DND-41 (cell line): ENCODE data around the gene PDC.
"Not testable (repeated sequence)": the region's sequence is repeated elsewhere in the genome, so short reads cannot be mapped to it uniquely, and the experiment has no call there.

Experiments
- ATAC-seq: fragments of 200-7000 bp; cut with Tn5 transposase; 3 replicates; pipeline ENCODE4 v1.9.1; 2021; ENCODE audit warnings: low read depth; ENCODE audit not compliant: insufficient read depth
- DNase-seq: peaks from one replicate; pipeline ENCODE4 v3.0.0-alpha.2; 2020
- H2AFZ ChIP-seq: 2 replicates; pipeline ENCODE4 v1.6.0; 2012; ENCODE audit warnings: low read depth, low read length
- H3K27ac ChIP-seq: 2 replicates; pipeline ENCODE4 v1.5.1; 2012; ENCODE audit warnings: low read length, inconsistent platforms
- H3K27me3 ChIP-seq: fragments of 200-600 bp; sonication (generic); 2 replicates; pipeline ENCODE4 v1.6.0; 2012; ENCODE audit warnings: low read length, mild to moderate bottlenecking, inconsistent platforms; ENCODE audit not compliant: insufficient read depth, poor library complexity
- H3K36me3 ChIP-seq: 2 replicates; pipeline ENCODE4 v1.5.1; 2012; ENCODE audit warnings: low read length, inconsistent platforms; ENCODE audit not compliant: insufficient read depth
- H3K4me1 ChIP-seq: 2 replicates; pipeline ENCODE4 v1.5.1; 2012; ENCODE audit warnings: mild to moderate bottlenecking, low read length; ENCODE audit not compliant: insufficient read depth
- H3K4me2 ChIP-seq: 2 replicates; pipeline ENCODE4 v1.6.0; 2012; ENCODE audit warnings: mild to moderate bottlenecking, moderate library complexity, low read length, inconsistent platforms; ENCODE audit not compliant: insufficient read depth
- H3K4me3 ChIP-seq, 2 experiments: fragments of 200-600 bp in 1 of 2; shearing (Covaris generic) in 1 of 2; 2 replicates each; pipeline ENCODE4 v1.5.1; 2012 to 2016; ENCODE audit warnings: inconsistent platforms in 2 of 2, low read length in 2 of 2, mild to moderate bottlenecking in 2 of 2, low read depth in 1 of 2, moderate library complexity in 1 of 2
- H3K79me2 ChIP-seq: 2 replicates; pipeline ENCODE4 v1.6.0; 2012; ENCODE audit warnings: low read length, inconsistent platforms; ENCODE audit not compliant: insufficient read depth
- H3K9ac ChIP-seq: 2 replicates; pipeline ENCODE4 v1.6.0; 2012; ENCODE audit warnings: low read depth, mild to moderate bottlenecking, inconsistent platforms, low read length, moderate library complexity
- H3K9me3 ChIP-seq: 2 replicates; pipeline ENCODE4 v1.5.1; 2012; ENCODE audit warnings: low read length, moderate library complexity, mild to moderate bottlenecking, inconsistent platforms; ENCODE audit not compliant: insufficient read depth, severe bottlenecking
- H4K20me1 ChIP-seq: 2 replicates; pipeline ENCODE4 v1.6.0; 2012; ENCODE audit warnings: low read length; ENCODE audit not compliant: insufficient read depth
- EZH2 ChIP-seq: IDR thresholded peaks from 3 replicates; pipeline ENCODE4 v1.6.1; 2012; ENCODE audit warnings: borderline replicate concordance, low read depth, mild to moderate bottlenecking, moderate library complexity, low read length, inconsistent platforms; ENCODE audit not compliant: severe bottlenecking
- TF ChIP-seq, protein P1 (sequence below): IDR thresholded peaks from 2 replicates; pipeline ENCODE4 v1.5.1; 2012; ENCODE audit warnings: borderline replicate concordance, low read length, moderate library complexity, mild to moderate bottlenecking; ENCODE audit not compliant: poor library complexity, severe bottlenecking; ENCODE audit errors: extremely low read depth

PDC gene

GRCh38 chr1:186403632-186404031 lies 57.3 kb downstream of the PDC start:
- H3K27me3 ChIP-seq: no peaks in the 10 kb centered on the region
- no peak for DNase-seq
- no peak overlapping the region for H3K4me3 ChIP-seq
- H3K79me2 ChIP-seq: no peaks in the 10 kb centered on the region
- H3K9ac ChIP-seq: no peak overlapping the region
- H3K4me2 ChIP-seq: no peak overlapping the region
- TF ChIP-seq, protein P1, sequence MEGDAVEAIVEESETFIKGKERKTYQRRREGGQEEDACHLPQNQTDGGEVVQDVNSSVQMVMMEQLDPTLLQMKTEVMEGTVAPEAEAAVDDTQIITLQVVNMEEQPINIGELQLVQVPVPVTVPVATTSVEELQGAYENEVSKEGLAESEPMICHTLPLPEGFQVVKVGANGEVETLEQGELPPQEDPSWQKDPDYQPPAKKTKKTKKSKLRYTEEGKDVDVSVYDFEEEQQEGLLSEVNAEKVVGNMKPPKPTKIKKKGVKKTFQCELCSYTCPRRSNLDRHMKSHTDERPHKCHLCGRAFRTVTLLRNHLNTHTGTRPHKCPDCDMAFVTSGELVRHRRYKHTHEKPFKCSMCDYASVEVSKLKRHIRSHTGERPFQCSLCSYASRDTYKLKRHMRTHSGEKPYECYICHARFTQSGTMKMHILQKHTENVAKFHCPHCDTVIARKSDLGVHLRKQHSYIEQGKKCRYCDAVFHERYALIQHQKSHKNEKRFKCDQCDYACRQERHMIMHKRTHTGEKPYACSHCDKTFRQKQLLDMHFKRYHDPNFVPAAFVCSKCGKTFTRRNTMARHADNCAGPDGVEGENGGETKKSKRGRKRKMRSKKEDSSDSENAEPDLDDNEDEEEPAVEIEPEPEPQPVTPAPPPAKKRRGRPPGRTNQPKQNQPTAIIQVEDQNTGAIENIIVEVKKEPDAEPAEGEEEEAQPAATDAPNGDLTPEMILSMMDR: no peak
- TF ChIP-seq EZH2: no peak
- H2AFZ ChIP-seq: no peak overlapping the region
- H4K20me1 ChIP-seq: no peaks in the 10 kb centered on the region
- H3K36me3 ChIP-seq: peaks cover 49% of the 10 kb centered on the region
- no peak for ATAC-seq
- H3K9me3 ChIP-seq: no peaks in the 10 kb centered on the region
- no peak overlapping the region for H3K27ac ChIP-seq
- no peaks in the 10 kb centered on the region for H3K4me1 ChIP-seq

GRCh38 chr1:186401446-186401845 lies 59.5 kb downstream of the PDC start:
- not testable (repeated sequence) for H3K9me3 ChIP-seq, H3K27ac ChIP-seq, H3K9ac ChIP-seq, H3K4me1 ChIP-seq, H2AFZ ChIP-seq, H3K4me3 ChIP-seq, H4K20me1 ChIP-seq, H3K27me3 ChIP-seq, H3K79me2 ChIP-seq, DNase-seq, H3K4me2 ChIP-seq, ATAC-seq
- peaks cover 46% of the 10 kb centered on the region for H3K36me3 ChIP-seq
